Nucleus accumbens (tissue), 56 donors: ENCODE data around the gene TCHH.
"Not testable (repeated sequence)": the region's sequence is repeated elsewhere in the genome, so short reads cannot be mapped to it uniquely, and the experiment has no call there.

ENCODE experiments used
- DNase-seq, 56 donors: peaks; one replicate each; lab custom pipeline; 2025; lab: John Stamatoyannopoulos, UW

The TCHH gene

GRCh38 chr1:152115344-152115743 is at the start of gene TCHH:
TCHH (minus strand) TSS chr1:152115444; CDS start chr1:152114080, 1,364 bp downstream.
- no peak for DNase-seq

- DNase-seq = no peak
These were observed 49.4 kb upstream of the TCHH start for GRCh38 chr1:152164517-152165136.

GRCh38 chr1:152162792-152163463 is 47.7 kb upstream of the TCHH start:
- no peak for DNase-seq

GRCh38 chr1:152160576-152160975 is 45.3 kb upstream of the TCHH start:
- DNase-seq = no peak

- no peak for DNase-seq
These were observed 43.9 kb upstream of the TCHH start, which contains the start of gene RPTN for GRCh38 chr1:152159144-152159543. RPTN (minus strand) TSS chr1:152159228; CDS start chr1:152157889, 1,339 bp downstream.

- no peak for DNase-seq
These were observed 38.8 kb upstream of the TCHH start for GRCh38 chr1:152153996-152154395.

- DNase-seq = no peak
These were observed 36.4 kb upstream of the TCHH start for GRCh38 chr1:152151646-152152045.

- DNase-seq = no peak
These were observed 33.7 kb upstream of the TCHH start for GRCh38 chr1:152148981-152149380.

- no peak for DNase-seq
These were observed 32.8 kb upstream of the TCHH start for GRCh38 chr1:152148051-152148450.

- no peak for DNase-seq
These were observed 30.5 kb upstream of the TCHH start for GRCh38 chr1:152145769-152146168.

- DNase-seq = not testable (repeated sequence)
These were observed 29.5 kb upstream of the TCHH start for GRCh38 chr1:152144674-152145183.

GRCh38 chr1:152143150-152143887 is 28.1 kb upstream of the TCHH start:
- DNase-seq = no peak

GRCh38 chr1:152141971-152142584 is 26.8 kb upstream of the TCHH start:
- peak in 31 of 56 donors; percentile 0 to 76 (median 4) for DNase-seq

GRCh38 chr1:152137215-152137614 is 22.0 kb upstream of the TCHH start:
- no peak for DNase-seq

- no peak for DNase-seq
These were observed 14.9 kb upstream of the TCHH start for GRCh38 chr1:152130186-152130585.

GRCh38 chr1:152127673-152128072 is 12.4 kb upstream of the TCHH start:
- no peak for DNase-seq

- no peak for DNase-seq
These were observed 10.7 kb upstream of the TCHH start for GRCh38 chr1:152125834-152126443.

- no peak for DNase-seq
These were observed 3.7 kb upstream of the TCHH start for GRCh38 chr1:152118915-152119314.

GRCh38 chr1:152112885-152113432 is 2.3 kb downstream of the TCHH start:
- DNase-seq = no peak
